ENCODE results near the gene CYB561.

The CYB561 gene

GRCh38 chr17:63444457-63444856, 1.6 kb downstream of the CYB561 start:
- DNase-seq (ENCODE audit: low read depth in 2 of 2): no peak
- no peak overlapping the region for H3K4me3 ChIP-seq (replicated peaks in 1 of 2; ENCODE audit: low read depth in 2 of 2, low read length in 2 of 2)
- TF ChIP-seq CTCF (IDR thresholded peaks at IDR 0.05; ENCODE audit: low read depth, low read length): no peak

DNA sequence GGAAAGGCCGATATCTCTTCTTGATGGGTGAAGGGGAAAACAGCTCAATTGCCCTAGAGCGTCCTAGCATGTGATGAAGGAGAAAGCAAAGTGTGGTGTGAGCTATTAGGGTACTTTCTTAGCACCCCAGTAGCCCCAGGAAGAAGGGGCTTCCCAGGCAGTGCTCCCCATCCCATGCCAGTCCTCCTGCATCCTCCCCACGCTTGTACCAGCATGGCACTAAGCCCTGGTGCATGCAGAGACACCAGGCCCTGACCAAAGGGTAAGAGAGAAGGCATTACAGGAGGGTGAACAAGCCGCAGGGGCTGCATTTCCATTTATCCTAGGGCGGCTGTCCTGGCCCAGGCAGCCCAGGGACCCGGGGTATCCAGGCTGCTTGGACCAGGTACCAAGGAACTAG, 3.1 kb downstream of the CYB561 start:
- no peak for TF ChIP-seq CTCF (IDR thresholded peaks at IDR 0.05; ENCODE audit: low read depth, low read length)
- no peak overlapping the region for H3K4me3 ChIP-seq (replicated peaks in 1 of 2; ENCODE audit: low read depth in 2 of 2, low read length in 2 of 2)
- no peak for DNase-seq (ENCODE audit: low read depth in 2 of 2)

GRCh38 chr17:63442549-63443035, 3.5 kb downstream of the CYB561 start:
- no peak for DNase-seq (ENCODE audit: low read depth in 2 of 2)
- H3K4me3 ChIP-seq (replicated peaks in 1 of 2; ENCODE audit: low read depth in 2 of 2, low read length in 2 of 2): no peak overlapping the region
- peak; percentile 11 for TF ChIP-seq CTCF (IDR thresholded peaks at IDR 0.05; ENCODE audit: low read depth, low read length)

- DNase-seq (ENCODE audit: low read depth in 2 of 2): no peak
- H3K4me3 ChIP-seq (replicated peaks in 1 of 2; ENCODE audit: low read depth in 2 of 2, low read length in 2 of 2): no peak overlapping the region
- no peak for TF ChIP-seq CTCF (IDR thresholded peaks at IDR 0.05; ENCODE audit: low read depth, low read length)
Observed at GRCh38 chr17:63442074-63442473, 4.0 kb downstream of the CYB561 start.

DNA sequence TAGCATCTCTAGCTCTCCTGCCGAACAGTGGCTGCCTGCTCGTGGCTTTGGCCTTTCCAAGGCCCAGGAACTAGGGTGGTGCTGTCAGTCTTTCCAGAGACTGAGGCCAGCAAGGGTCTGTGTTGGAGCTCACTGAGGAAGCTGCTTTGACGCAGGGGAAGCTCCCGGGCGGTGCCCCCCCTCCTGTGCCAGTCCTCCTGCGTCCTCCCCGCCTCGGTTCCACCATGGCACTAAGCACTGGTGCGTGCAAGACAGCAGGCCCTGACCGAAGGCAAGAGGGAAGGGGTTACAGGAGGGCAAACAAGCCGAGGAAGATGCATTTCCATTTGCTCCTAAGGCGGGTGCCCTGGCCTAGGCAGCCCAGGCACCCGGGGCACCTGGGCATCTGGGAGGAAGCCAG, 4.5 kb downstream of the CYB561 start:
- no peak for DNase-seq (ENCODE audit: low read depth in 2 of 2)
- H3K4me3 ChIP-seq (replicated peaks in 1 of 2; ENCODE audit: low read depth in 2 of 2, low read length in 2 of 2): no peak overlapping the region
- TF ChIP-seq CTCF (IDR thresholded peaks at IDR 0.05; ENCODE audit: low read depth, low read length): no peak

DNA sequence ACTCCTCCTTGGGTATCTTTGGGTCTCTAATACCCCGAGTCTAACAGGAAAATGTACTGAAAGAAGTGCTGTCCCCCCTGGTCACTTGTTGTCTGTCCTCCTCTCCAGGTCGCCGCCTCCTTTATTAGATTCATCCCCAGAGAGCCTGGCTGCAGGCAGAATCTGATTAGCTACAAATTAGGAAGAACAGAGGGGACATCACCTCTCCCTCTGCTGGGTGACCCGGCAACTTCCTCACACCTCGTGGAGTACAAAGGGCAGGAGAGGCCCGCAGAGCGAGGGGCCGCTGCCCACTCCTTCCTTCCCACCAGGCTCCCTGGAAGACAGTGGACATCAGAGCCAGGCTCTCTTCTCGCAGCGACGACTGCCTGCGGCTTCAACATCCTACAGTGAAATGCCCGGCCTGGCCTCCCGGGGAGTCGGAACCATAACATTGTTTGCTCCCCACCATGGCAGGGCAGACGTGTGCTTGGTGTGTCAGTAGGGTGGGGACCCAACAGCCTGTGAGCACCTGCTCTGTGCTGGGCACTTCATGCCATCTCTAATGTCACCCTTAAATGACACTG, 5.3 kb downstream of the CYB561 start:
- no peak overlapping the region for H3K4me3 ChIP-seq (replicated peaks in 1 of 2; ENCODE audit: low read depth in 2 of 2, low read length in 2 of 2)
- TF ChIP-seq CTCF (IDR thresholded peaks at IDR 0.05; ENCODE audit: low read depth, low read length): no peak
- no peak for DNase-seq (ENCODE audit: low read depth in 2 of 2)
